Immature natural killer cell (primary cell): ENCODE data around the gene SEMA3A. TPM values are rescaled to one million over a fixed set of nuclear protein-coding genes. Genes with fewer than 3 reads are reported as not detected.

ENCODE experiments used
- DNase-seq, 3 donors: peaks; one replicate each; pipeline ENCODE4 v3.0.0; 2022; ENCODE audit warnings: mixed read lengths in 1 of 3
- H3K27ac Mint-ChIP-seq, 6 donors: one replicate each; pipeline ENCODE4 v1.8.0; 2020; ENCODE audit warnings: mixed read lengths in 6 of 6, mild to moderate bottlenecking in 5 of 6, inconsistent platforms in 4 of 6, moderate library complexity in 3 of 6
- H3K27me3 Mint-ChIP-seq, 3 donors: one replicate each; pipeline ENCODE4 v1.8.0; 2020 to 2021; ENCODE audit warnings: low read depth in 3 of 3, mild to moderate bottlenecking in 3 of 3, mixed read lengths in 3 of 3, moderate library complexity in 3 of 3, inconsistent platforms in 1 of 3
- H3K36me3 Mint-ChIP-seq, 3 donors: one replicate each; pipeline ENCODE4 v1.8.0; 2020; ENCODE audit warnings: mixed read lengths in 3 of 3, inconsistent platforms in 2 of 3, mild to moderate bottlenecking in 2 of 3
- H3K4me1 Mint-ChIP-seq, 2 donors: one replicate each; pipeline ENCODE4 v1.8.0; 2020; ENCODE audit warnings: inconsistent platforms in 2 of 2, mild to moderate bottlenecking in 2 of 2, mixed read lengths in 2 of 2, moderate library complexity in 1 of 2
- H3K4me3 Mint-ChIP-seq, 5 donors: one replicate each; pipeline ENCODE4 v1.8.0; 2020; ENCODE audit warnings: mild to moderate bottlenecking in 5 of 5, mixed read lengths in 5 of 5, inconsistent platforms in 3 of 5, moderate library complexity in 3 of 5
- H3K9me3 Mint-ChIP-seq, 6 donors: one replicate each; pipeline ENCODE4 v1.8.0; 2020; ENCODE audit warnings: mild to moderate bottlenecking in 6 of 6, mixed read lengths in 6 of 6, inconsistent platforms in 4 of 6, moderate library complexity in 3 of 6
- polyA plus RNA-seq, 3 donors: library from polyadenylated mRNA; unstranded; fragments of 300-500 nt; fragmentation: Illumina TruSeq; gene quantifications; one replicate each; pipeline ENCODE4 v1.2.3, GENCODE V29; 2021

Gene SEMA3A
- polyA plus RNA-seq, 3 donors from 2014 or later = 0.47 TPM; not detected in 2

DNA sequence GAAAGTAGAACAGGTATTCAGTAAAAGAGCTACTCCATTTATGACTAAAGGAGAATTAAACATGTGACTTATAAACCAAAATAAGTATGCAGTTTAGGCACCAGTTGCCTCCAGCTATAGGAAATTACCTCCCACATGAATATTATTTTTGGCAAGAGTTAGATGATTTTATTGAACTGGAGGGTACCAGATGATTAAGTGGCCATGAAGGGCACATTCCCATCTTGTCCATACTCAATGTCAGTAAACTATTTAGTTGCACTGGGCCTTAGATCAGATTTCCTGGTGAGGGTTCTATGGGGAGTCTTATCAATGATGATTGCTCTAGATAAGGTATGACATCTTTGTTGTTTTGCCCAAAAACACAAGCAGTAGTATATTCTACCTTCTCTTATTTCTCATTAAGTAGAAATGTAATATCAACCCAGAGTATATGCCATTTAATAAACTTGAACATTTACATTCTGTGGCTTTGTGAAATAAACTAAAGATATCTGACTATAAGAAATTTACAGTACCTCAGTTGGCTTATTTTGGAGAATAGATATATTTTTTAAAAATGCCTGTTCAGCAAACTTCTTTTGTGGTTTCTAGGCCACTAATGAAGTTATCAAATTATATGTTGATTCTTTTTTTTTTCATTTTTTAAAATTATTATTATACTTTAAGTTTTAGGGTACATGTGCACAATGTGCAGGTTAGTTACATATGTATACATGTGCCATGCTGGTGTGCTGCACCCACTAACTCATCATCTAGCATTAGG lies 145.3 kb downstream of the SEMA3A start:
- DNase-seq = no peak
- Mint-ChIP-seq H3K27me3 (peaks cover 0 to 2% (median 0%) of the 10 kb centered on the region in 3 donors), H3K36me3 (no peaks in the 10 kb centered on the region), H3K4me3 (no peak overlapping the region), H3K9me3 (peaks cover 0 to 9% (median 3%) of the 10 kb centered on the region in 6 donors), H3K27ac (no peak overlapping the region), H3K4me1 (no peaks in the 10 kb centered on the region)

GRCh38 chr7:84047085-84047484 lies 147.5 kb downstream of the SEMA3A start:
- H3K4me1 Mint-ChIP-seq = no peaks in the 10 kb centered on the region
- H3K27ac Mint-ChIP-seq = no peak overlapping the region
- DNase-seq = no peak
- H3K4me3 Mint-ChIP-seq = no peak overlapping the region
- H3K9me3 Mint-ChIP-seq = peaks cover 0 to 18% (median 5%) of the 10 kb centered on the region in 6 donors
- peaks cover 0 to 2% (median 0%) of the 10 kb centered on the region in 3 donors for H3K27me3 Mint-ChIP-seq
- H3K36me3 Mint-ChIP-seq = no peaks in the 10 kb centered on the region

GRCh38 chr7:84044834-84045233 lies 149.8 kb downstream of the SEMA3A start:
- DNase-seq = no peak
- peaks cover 0 to 2% (median 0%) of the 10 kb centered on the region in 3 donors for H3K27me3 Mint-ChIP-seq
- H3K9me3 Mint-ChIP-seq = peaks cover 0 to 22% (median 6%) of the 10 kb centered on the region in 6 donors
- no peaks in the 10 kb centered on the region for H3K36me3 Mint-ChIP-seq
- H3K4me3 Mint-ChIP-seq = no peak overlapping the region
- H3K27ac Mint-ChIP-seq = no peak overlapping the region
- H3K4me1 Mint-ChIP-seq = no peaks in the 10 kb centered on the region

DNA sequence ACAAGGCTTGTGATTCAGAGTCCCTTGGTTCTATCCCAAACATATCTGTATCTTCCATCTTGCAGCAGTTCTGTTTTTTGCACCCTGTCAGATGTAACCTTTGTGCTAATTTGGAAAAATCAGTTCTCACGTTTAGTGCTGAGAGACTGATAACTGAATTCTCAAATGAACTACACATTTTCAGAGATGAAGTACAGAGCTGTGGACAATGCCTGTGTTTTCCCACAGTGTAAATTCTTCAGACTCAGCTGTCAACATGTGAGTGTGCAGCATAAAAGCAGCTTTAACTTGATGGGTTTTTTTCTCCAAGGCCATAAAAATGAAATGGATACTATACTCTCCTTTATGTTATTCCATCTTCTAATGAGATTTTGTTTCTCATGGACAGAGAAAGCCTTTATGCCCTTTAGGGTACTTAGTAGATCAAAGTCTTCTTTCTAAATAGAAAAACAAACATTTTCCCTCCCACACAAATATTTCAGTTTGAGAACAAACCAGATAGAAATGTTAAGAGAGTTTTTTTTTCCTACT lies 150.9 kb downstream of the SEMA3A start:
- peaks cover 0 to 2% (median 0%) of the 10 kb centered on the region in 3 donors for H3K27me3 Mint-ChIP-seq
- no peaks in the 10 kb centered on the region for H3K36me3 Mint-ChIP-seq
- H3K4me1 Mint-ChIP-seq = no peaks in the 10 kb centered on the region
- peaks cover 0 to 29% (median 8%) of the 10 kb centered on the region in 6 donors for H3K9me3 Mint-ChIP-seq
- H3K27ac Mint-ChIP-seq = no peak overlapping the region
- DNase-seq = no peak
- H3K4me3 Mint-ChIP-seq = no peak overlapping the region

DNA sequence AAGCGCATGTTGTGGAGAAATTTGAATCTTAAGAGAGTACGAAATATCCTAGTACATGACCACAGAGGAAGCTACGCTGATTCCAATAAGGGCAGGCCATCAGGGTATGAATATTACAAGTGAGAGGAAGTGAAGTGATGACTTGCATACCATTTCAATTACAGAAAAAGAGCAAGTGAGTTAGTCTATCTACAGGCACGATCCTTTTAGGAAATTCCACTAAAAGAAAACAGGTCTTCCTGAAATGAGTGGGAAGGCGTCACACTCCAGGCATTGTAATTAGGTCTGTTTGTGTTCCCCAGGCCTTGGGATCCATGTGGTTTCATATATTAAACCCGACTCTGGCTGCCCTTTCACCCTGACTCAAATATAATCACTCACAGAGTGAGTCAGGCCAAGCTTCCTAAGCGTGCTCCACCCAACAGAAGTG lies 152.5 kb downstream of the SEMA3A start:
- DNase-seq = no peak
- Mint-ChIP-seq H3K9me3 (peaks cover under 1 to 29% (median 8%) of the 10 kb centered on the region in 6 donors), H3K27me3 (peaks cover 0 to 3% (median 2%) of the 10 kb centered on the region in 3 donors), H3K4me3 (no peak overlapping the region), H3K27ac (no peak overlapping the region), H3K4me1 (no peaks in the 10 kb centered on the region), H3K36me3 (no peaks in the 10 kb centered on the region)

GRCh38 chr7:84041649-84042048 lies 152.9 kb downstream of the SEMA3A start:
- H3K27me3 Mint-ChIP-seq = peaks cover 0 to 4% (median 0%) of the 10 kb centered on the region in 3 donors
- no peak for DNase-seq
- H3K36me3 Mint-ChIP-seq = no peaks in the 10 kb centered on the region
- no peaks in the 10 kb centered on the region for H3K4me1 Mint-ChIP-seq
- H3K9me3 Mint-ChIP-seq = peaks cover 2 to 29% (median 9%) of the 10 kb centered on the region in 6 donors
- no peak overlapping the region for H3K27ac Mint-ChIP-seq
- no peak overlapping the region for H3K4me3 Mint-ChIP-seq

DNA sequence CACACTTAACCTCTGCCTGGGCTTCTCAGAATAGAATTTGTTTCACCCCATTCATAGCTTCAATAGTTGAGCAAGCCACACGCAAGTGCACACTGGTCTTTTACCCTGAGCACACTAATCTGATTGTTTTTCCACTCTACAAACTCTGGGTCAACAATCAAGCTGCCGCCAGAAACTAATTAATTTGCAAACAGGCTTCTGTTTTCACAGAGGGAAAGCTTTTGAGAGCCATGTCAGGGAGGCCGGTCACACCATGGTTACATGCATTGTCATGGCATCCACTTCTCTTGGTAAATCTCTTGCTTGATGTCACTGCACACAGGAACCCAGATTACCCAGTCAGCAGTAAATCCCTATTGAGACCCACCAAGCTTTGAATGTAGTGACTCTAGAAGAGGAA lies 154.2 kb downstream of the SEMA3A start:
- Mint-ChIP-seq H3K36me3 (no peaks in the 10 kb centered on the region), H3K4me3 (no peak overlapping the region), H3K4me1 (no peaks in the 10 kb centered on the region), H3K27ac (no peak overlapping the region), H3K27me3 (peaks cover 0 to 4% (median 0%) of the 10 kb centered on the region in 3 donors), H3K9me3 (peaks cover 2 to 29% (median 9%) of the 10 kb centered on the region in 6 donors)
- no peak for DNase-seq

DNA sequence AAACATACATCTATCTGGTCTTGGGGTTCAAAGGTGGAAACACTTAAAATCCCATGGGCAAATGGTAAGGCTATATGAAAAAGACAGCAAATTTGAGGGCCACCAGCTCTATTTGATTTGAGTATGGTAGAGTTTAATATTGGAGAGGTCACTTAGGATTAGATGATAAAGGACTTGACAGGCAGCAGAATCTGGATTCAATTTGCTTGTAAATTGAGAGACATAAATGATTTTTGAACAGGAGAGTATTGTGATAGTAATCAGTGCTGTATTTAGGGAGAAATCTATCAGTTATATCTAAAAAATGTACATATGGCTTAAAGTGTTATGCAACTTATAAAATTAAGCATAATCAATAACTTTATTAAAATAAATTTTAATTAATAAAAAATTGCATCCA lies 155.2 kb downstream of the SEMA3A start:
- H3K9me3 Mint-ChIP-seq = peaks cover 2 to 21% (median 7%) of the 10 kb centered on the region in 6 donors
- DNase-seq = no peak
- no peaks in the 10 kb centered on the region for H3K36me3 Mint-ChIP-seq
- no peak overlapping the region for H3K27ac Mint-ChIP-seq
- peaks cover 0 to 4% (median 0%) of the 10 kb centered on the region in 3 donors for H3K27me3 Mint-ChIP-seq
- no peaks in the 10 kb centered on the region for H3K4me1 Mint-ChIP-seq
- H3K4me3 Mint-ChIP-seq = no peak overlapping the region

- Mint-ChIP-seq H3K27ac (no peak overlapping the region), H3K36me3 (no peaks in the 10 kb centered on the region), H3K27me3 (no peaks in the 10 kb centered on the region), H3K9me3 (peaks cover 0 to 9% (median 5%) of the 10 kb centered on the region in 6 donors), H3K4me1 (no peaks in the 10 kb centered on the region), H3K4me3 (no peak overlapping the region)
- no peak for DNase-seq
Measured at GRCh38 chr7:84027678-84028077, 166.9 kb downstream of the SEMA3A start.

GRCh38 chr7:84025332-84025927 lies 169.2 kb downstream of the SEMA3A start:
- Mint-ChIP-seq H3K4me1 (no peaks in the 10 kb centered on the region), H3K9me3 (peaks cover 0 to 9% (median 6%) of the 10 kb centered on the region in 6 donors), H3K4me3 (no peak overlapping the region), H3K27ac (no peak overlapping the region), H3K36me3 (no peaks in the 10 kb centered on the region), H3K27me3 (no peaks in the 10 kb centered on the region)
- no peak for DNase-seq

GRCh38 chr7:84022684-84023308 lies 171.8 kb downstream of the SEMA3A start:
- no peak overlapping the region for H3K4me3 Mint-ChIP-seq
- H3K4me1 Mint-ChIP-seq = no peaks in the 10 kb centered on the region
- no peaks in the 10 kb centered on the region for H3K27me3 Mint-ChIP-seq
- no peak for DNase-seq
- no peak overlapping the region for H3K27ac Mint-ChIP-seq
- no peaks in the 10 kb centered on the region for H3K36me3 Mint-ChIP-seq
- peaks cover 0 to 9% (median 4%) of the 10 kb centered on the region in 6 donors for H3K9me3 Mint-ChIP-seq

- Mint-ChIP-seq H3K9me3 (peaks cover 0 to 10% (median 3%) of the 10 kb centered on the region in 6 donors), H3K4me3 (no peak overlapping the region), H3K27ac (no peak overlapping the region), H3K27me3 (no peaks in the 10 kb centered on the region), H3K36me3 (no peaks in the 10 kb centered on the region), H3K4me1 (no peaks in the 10 kb centered on the region)
- DNase-seq = no peak
Measured at GRCh38 chr7:84022009-84022408, 172.6 kb downstream of the SEMA3A start.

DNA sequence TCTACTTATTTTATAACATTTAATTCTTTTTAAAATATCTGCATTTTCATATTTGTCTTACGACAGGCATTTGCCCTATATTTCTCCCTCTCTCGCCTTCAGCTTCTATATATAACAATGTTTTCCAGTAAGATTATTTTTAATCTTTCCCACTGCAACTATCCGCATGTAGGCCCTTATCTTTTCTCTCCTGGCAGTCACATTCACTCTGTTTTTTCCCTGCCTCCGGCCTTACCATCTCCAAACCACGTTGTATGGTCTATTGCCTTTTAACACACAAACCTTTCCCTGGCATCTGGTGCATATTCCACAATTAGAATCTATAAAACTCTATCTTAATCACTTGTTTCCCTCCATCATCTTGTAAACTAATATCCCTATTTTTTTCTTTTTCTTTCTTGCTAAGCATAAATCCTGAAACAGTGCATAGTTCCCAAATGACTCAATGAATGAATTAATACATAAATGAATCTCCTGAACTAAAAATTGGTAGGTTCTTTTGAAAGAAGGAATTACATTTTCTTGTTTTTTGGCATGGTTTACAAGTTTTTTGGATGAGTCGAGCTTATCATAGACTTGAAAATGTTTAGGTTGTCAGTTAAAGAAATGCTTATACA lies 173.2 kb downstream of the SEMA3A start:
- Mint-ChIP-seq H3K4me3 (no peak overlapping the region), H3K4me1 (no peaks in the 10 kb centered on the region), H3K27ac (no peak overlapping the region), H3K9me3 (peaks cover 0 to 12% (median 3%) of the 10 kb centered on the region in 6 donors), H3K27me3 (no peaks in the 10 kb centered on the region), H3K36me3 (no peaks in the 10 kb centered on the region)
- no peak for DNase-seq
